Esophagus muscularis mucosa (tissue), 4 donors: ENCODE results near the gene PXDN. TPM values are rescaled to one million over a fixed set of nuclear protein-coding genes. Genes with fewer than 3 reads are reported as not detected.

Experiments used
- DNase-seq: peaks from one replicate; pipeline ENCODE4 v3.0.0-alpha.2; 2017; ENCODE audit errors: extremely low spot score
- H3K27ac ChIP-seq, 4 donors: fragments of 200-600 bp; sonication (generic); replicated peaks in 1 of 4; 1 replicate in 3 of 4; 2 replicates in 1 of 4; pipeline ENCODE4 v1.5.1; 2016 to 2019; ENCODE audit warnings: mild to moderate bottlenecking in 1 of 4
- H3K27me3 ChIP-seq, 4 donors: fragments of 200-600 bp; sonication (generic); one replicate each; pipeline versions ENCODE4 v1.5.1 to v1.6.0; 2016 to 2019
- H3K36me3 ChIP-seq, 4 donors: fragments of 200-600 bp; sonication (generic); one replicate each; pipeline ENCODE4 v1.5.1; 2016 to 2019
- H3K4me1 ChIP-seq, 4 donors: fragments of 200-600 bp; sonication (generic); one replicate each; pipeline ENCODE4 v1.5.1; 2016 to 2019
- H3K4me3 ChIP-seq, 4 donors: fragments of 200-600 bp; sonication (generic); 1 replicate in 2 of 4; 2 replicates in 2 of 4; pipeline ENCODE4 v1.5.1; 2016 to 2019; ENCODE audit warnings: mild to moderate bottlenecking in 4 of 4, moderate library complexity in 1 of 4
- H3K9me3 ChIP-seq, 4 donors: fragments of 200-600 bp; sonication (generic); 1 replicate in 3 of 4; 2 replicates in 1 of 4; pipeline ENCODE4 v1.5.1; 2016 to 2019
- CTCF ChIP-seq, 3 experiments: fragments of 200-600 bp in 2 of 3; fragments of 450-650 bp in 1 of 3; sonication (generic) in 2 of 3; IDR thresholded peaks; one replicate each; pipeline ENCODE4 v1.5.1; 2017 to 2019; ENCODE audit warnings: antibody characterized with exemption in 3 of 3, mild to moderate bottlenecking in 2 of 3, moderate library complexity in 1 of 3
- EP300 ChIP-seq: sonication (generic); formaldehyde crosslinking; IDR thresholded peaks from one replicate; pipeline ENCODE4 v1.6.1; 2017; ENCODE audit warnings: antibody characterized with exemption
- POLR2A ChIP-seq: fragments of 450-650 bp; IDR thresholded peaks from one replicate; pipeline ENCODE4 v1.6.1; 2017; ENCODE audit warnings: antibody characterized with exemption, moderate library complexity, mild to moderate bottlenecking, low read depth
- POLR2AphosphoS5 ChIP-seq, 2 donors: sonication (generic); formaldehyde crosslinking; IDR thresholded peaks; one replicate each; pipeline ENCODE4 v1.6.1; 2017; ENCODE audit warnings: antibody characterized with exemption in 2 of 2
- WGBS: methylation state at CpG from one replicate; pipeline ENCODE4 v1.1.5; 2018; 5-methylcytosine and 5-hydroxymethylcytosine counted together
- intact Hi-C: fragments of 100-400 bp; cut with DNase I; formaldehyde crosslinking; loops from one replicate; pipeline ENCODE4 v1.15.1; 2023
- total RNA-seq, 4 donors: library from RNA; depleted of rRNA; stranded (reverse); fragments of >200 nt; gene quantifications; one replicate each; pipeline versions ENCODE4 v1.1.0 to v1.2.1, GENCODE V29; 2016

Gene PXDN
- total RNA-seq, 4 donors from 2014 or later: 19.9 to 81.6 (median 50.1) TPM

- Histone ChIP-seq H3K36me3 (no peaks in the 10 kb centered on the region), H3K4me1 (peaks cover 3 to 6% (median 3%) of the 10 kb centered on the region in 4 donors), H3K27ac (no peak overlapping the region), H3K27me3 (peaks cover 0 to 15% (median 0%) of the 10 kb centered on the region in 4 donors), H3K4me3 (no peak overlapping the region), H3K9me3 (no peaks in the 10 kb centered on the region)
- TF ChIP-seq EP300: no peak
- no peak for TF ChIP-seq POLR2AphosphoS5 (IDR thresholded peaks at IDR 0.05)
- no peak for TF ChIP-seq CTCF (IDR thresholded peaks at IDR 0.05)
- TF ChIP-seq POLR2A: no peak
- intact Hi-C loops: no loop called here
- no peak for DNase-seq
- WGBS: 95% methylated on average over 10 of the region's 10 CpGs
Observed at GRCh38 chr2:1598800-1599199, 145.5 kb downstream of the PXDN start.

- H3K27me3 ChIP-seq: peaks cover 0 to 13% (median 0%) of the 10 kb centered on the region in 4 donors
- intact Hi-C loops: no loop called here
- H3K4me3 ChIP-seq: no peak overlapping the region
- no peak for TF ChIP-seq EP300
- no peak for TF ChIP-seq POLR2A
- TF ChIP-seq POLR2AphosphoS5 (IDR thresholded peaks at IDR 0.05): no peak
- TF ChIP-seq CTCF (IDR thresholded peaks at IDR 0.05): no peak
- H3K4me1 ChIP-seq: peaks cover 9 to 13% (median 10%) of the 10 kb centered on the region in 4 donors
- no peak for DNase-seq
- H3K27ac ChIP-seq: no peak overlapping the region
- 95% methylated on average over 19 of the region's 20 CpGs for WGBS
- no peaks in the 10 kb centered on the region for H3K9me3 ChIP-seq
- H3K36me3 ChIP-seq: no peaks in the 10 kb centered on the region
Observed at GRCh38 chr2:1598041-1598710, 146.1 kb downstream of the PXDN start.

- intact Hi-C loops: no loop called here
- no peak for DNase-seq
Observed at GRCh38 chr2:1595274-1595673, 149.0 kb downstream of the PXDN start.

GRCh38 chr2:1594373-1595171 lies 149.7 kb downstream of the PXDN start:
- Histone ChIP-seq H3K27me3 (no peaks in the 10 kb centered on the region), H3K4me1 (peaks cover 27 to 37% (median 31%) of the 10 kb centered on the region in 4 donors), H3K4me3 (no peak overlapping the region), H3K9me3 (no peaks in the 10 kb centered on the region), H3K27ac (no peak overlapping the region), H3K36me3 (no peaks in the 10 kb centered on the region)
- 91% methylated on average over 25 of the region's 29 CpGs for WGBS
- TF ChIP-seq EP300: no peak
- no peak for TF ChIP-seq POLR2AphosphoS5 (IDR thresholded peaks at IDR 0.05)
- TF ChIP-seq POLR2A: no peak
- TF ChIP-seq CTCF (IDR thresholded peaks at IDR 0.05): no peak
- DNase-seq: no peak
- intact Hi-C loops: no loop called here

More at GRCh38 chr2:1595274-1595673, 149.0 kb downstream of the PXDN start:
- Histone ChIP-seq H3K4me3 (no peak overlapping the region), H3K27ac (no peak overlapping the region), H3K4me1 (peaks cover 27 to 33% (median 31%) of the 10 kb centered on the region in 4 donors), H3K9me3 (no peaks in the 10 kb centered on the region), H3K36me3 (no peaks in the 10 kb centered on the region), H3K27me3 (peaks cover 0 to 2% (median 0%) of the 10 kb centered on the region in 4 donors)
- 94% methylated on average over 14 of the region's 14 CpGs for WGBS
- no peak for TF ChIP-seq EP300
- no peak for TF ChIP-seq POLR2A
- TF ChIP-seq CTCF (IDR thresholded peaks at IDR 0.05): no peak
- no peak for TF ChIP-seq POLR2AphosphoS5 (IDR thresholded peaks at IDR 0.05)
